HG02840 (cell line): Measurements from ENCODE around the gene SIL1.
"Not testable (repeated sequence)": the region's sequence is repeated elsewhere in the genome, so short reads cannot be mapped to it uniquely, and the experiment has no call there.

Experiments
- ATAC-seq: cut with Tn5 transposase; IDR thresholded peaks from one replicate; pipeline ENCODE4 v1.9.1; 2021; ENCODE audit warnings: mild to moderate bottlenecking, moderate library complexity, moderate number of reproducible peaks; ENCODE audit not compliant: unreplicated experiment, low FRiP score

Gene SIL1

GRCh38 chr5:138935466-138935865, 262.7 kb downstream of the SIL1 start:
- ATAC-seq, result no peak

- ATAC-seq, result no peak
Measured at GRCh38 chr5:138934971-138935370, 263.2 kb downstream of the SIL1 start.

GRCh38 chr5:138933522-138934290, 264.5 kb downstream of the SIL1 start:
- ATAC-seq, result no peak

- ATAC-seq, result no peak
Measured at GRCh38 chr5:138932171-138932810, 265.9 kb downstream of the SIL1 start.

GRCh38 chr5:138930371-138931097, 267.6 kb downstream of the SIL1 start:
- ATAC-seq, result no peak

GRCh38 chr5:138929571-138929955, 268.6 kb downstream of the SIL1 start:
- no peak for ATAC-seq

GRCh38 chr5:138927979-138928378, 270.2 kb downstream of the SIL1 start:
- ATAC-seq, result no peak

- no peak for ATAC-seq
Measured at GRCh38 chr5:138927544-138927943, 270.6 kb downstream of the SIL1 start.

GRCh38 chr5:138926688-138927448, 271.3 kb downstream of the SIL1 start:
- ATAC-seq, result no peak

- no peak for ATAC-seq
Measured at GRCh38 chr5:138926257-138926656, 271.9 kb downstream of the SIL1 start.

- ATAC-seq, result no peak
Measured at GRCh38 chr5:138925090-138925635, 273.0 kb downstream of the SIL1 start.

GRCh38 chr5:138922494-138922893, 275.7 kb downstream of the SIL1 start:
- no peak for ATAC-seq

GRCh38 chr5:138921362-138921761, 276.8 kb downstream of the SIL1 start:
- not testable (repeated sequence) for ATAC-seq

- no peak for ATAC-seq
Measured at GRCh38 chr5:138920181-138920580, 278.0 kb downstream of the SIL1 start.

- no peak for ATAC-seq
Measured at GRCh38 chr5:138918686-138919085, 279.5 kb downstream of the SIL1 start.

GRCh38 chr5:138914338-138914737, 283.8 kb downstream of the SIL1 start:
- ATAC-seq, result no peak

GRCh38 chr5:138913773-138914172, 284.4 kb downstream of the SIL1 start:
- no peak for ATAC-seq

GRCh38 chr5:138912093-138912492, 286.1 kb downstream of the SIL1 start:
- ATAC-seq, result no peak

GRCh38 chr5:138911441-138911840, 286.7 kb downstream of the SIL1 start:
- ATAC-seq, result no peak

- ATAC-seq, result no peak
Measured at GRCh38 chr5:138910546-138911185, 287.5 kb downstream of the SIL1 start.
